ENCODE results near the gene POLR3K. TPM values are rescaled to one million over a fixed set of nuclear protein-coding genes. Genes with fewer than 3 reads are reported as not detected.
A peak's percentile ranks its signal among the peaks of the same experiment; 100 is the strongest.

The POLR3K gene
- total and polyA plus RNA-seq, 4 experiments from 2014 or later: 19.9 to 43.1 (median 31.6) TPM

- Mint-ChIP-seq H3K36me3 (peaks cover 0 to 4% of the 10 kb centered on the region in 2 donors), H3K9me3 (peaks cover 0 to 2% (median 0%) of the 10 kb centered on the region in 8 donors), H3K27me3 (no peaks in the 10 kb centered on the region), H3K4me3 (no peak overlapping the region), H3K27ac (no peak overlapping the region), H3K4me1 (peaks cover 0 to 2% (median 0%) of the 10 kb centered on the region in 4 donors)
- Histone ChIP-seq H3K27me3 (ENCODE audit: insufficient read depth, low read length) (no peaks in the 10 kb centered on the region), H3K9me3 (ENCODE audit: control insufficient read depth in 1 of 2, low read length in 2 of 2) (no peaks in the 10 kb centered on the region), H3K36me3 (ENCODE audit: insufficient read depth, low read length) (peaks cover 5% of the 10 kb centered on the region), H3K4me3 (ENCODE audit: low read length in 2 of 2) (no peak overlapping the region), H3K27ac (ENCODE audit: low read depth, low read length) (no peak overlapping the region), H3K4me1 (ENCODE audit: insufficient read depth, low read length) (peaks cover 2% of the 10 kb centered on the region)
- CTCF ChIA-PET (ENCODE audit: partially characterized antibody): no interaction called here
- POLR2A ChIA-PET (ENCODE audit: partially characterized antibody): no interaction called here
- intact Hi-C loops (cut with micrococcal nuclease): no loop called here
- DNase-seq: peak in 1 of 5 donors; percentile 8
These were observed 6.1 kb upstream of the POLR3K start for GRCh38 chr16:59440-60059.

GRCh38 chr16:58491-59439 is 5.4 kb upstream of the POLR3K start:
- H3K27ac ChIP-seq (ENCODE audit: low read depth, low read length): no peak overlapping the region
- peaks cover 8% of the 10 kb centered on the region for H3K4me1 ChIP-seq (ENCODE audit: insufficient read depth, low read length)
- peaks cover 0 to 2% (median 0%) of the 10 kb centered on the region in 8 donors for H3K9me3 Mint-ChIP-seq
- POLR2A ChIA-PET (ENCODE audit: partially characterized antibody): no interaction called here
- H3K36me3 Mint-ChIP-seq: peaks cover under 1 to 4% of the 10 kb centered on the region in 2 donors
- no peaks in the 10 kb centered on the region for H3K27me3 ChIP-seq (ENCODE audit: insufficient read depth, low read length)
- H3K27me3 Mint-ChIP-seq: no peaks in the 10 kb centered on the region
- H3K9me3 ChIP-seq (ENCODE audit: control insufficient read depth in 1 of 2, low read length in 2 of 2): no peaks in the 10 kb centered on the region
- peaks cover 5% of the 10 kb centered on the region for H3K36me3 ChIP-seq (ENCODE audit: insufficient read depth, low read length)
- H3K27ac Mint-ChIP-seq: peak overlapping the region in 1 of 7 donors; percentile 1
- H3K4me3 ChIP-seq (ENCODE audit: low read length in 2 of 2): no peak overlapping the region
- peaks cover 2 to 6% (median 3%) of the 10 kb centered on the region in 4 donors for H3K4me1 Mint-ChIP-seq
- intact Hi-C loops (cut with micrococcal nuclease): no loop called here
- H3K4me3 Mint-ChIP-seq: no peak overlapping the region
- peak in 1 of 5 donors; percentile 16 for DNase-seq
- CTCF ChIA-PET (ENCODE audit: partially characterized antibody): no interaction called here

- Mint-ChIP-seq H3K4me1 (peaks cover 6 to 17% (median 6%) of the 10 kb centered on the region in 4 donors), H3K36me3 (peaks cover 4 to 9% of the 10 kb centered on the region in 2 donors), H3K4me3 (no peak overlapping the region), H3K9me3 (peaks cover 0 to 2% (median 0%) of the 10 kb centered on the region in 8 donors), H3K27me3 (no peaks in the 10 kb centered on the region), H3K27ac (no peak overlapping the region)
- H3K4me1 ChIP-seq (ENCODE audit: insufficient read depth, low read length): peaks cover 11% of the 10 kb centered on the region
- H3K27ac ChIP-seq (ENCODE audit: low read depth, low read length): no peak overlapping the region
- no peaks in the 10 kb centered on the region for H3K9me3 ChIP-seq (ENCODE audit: control insufficient read depth in 1 of 2, low read length in 2 of 2)
- DNase-seq: peak in 1 of 5 donors; percentile 27
- H3K36me3 ChIP-seq (ENCODE audit: insufficient read depth, low read length): peaks cover 5% of the 10 kb centered on the region
- ChIA-PET CTCF (ENCODE audit: partially characterized antibody) (interaction anchor here (1.4 kb wide), 1 partner anchor 39 kb away, joined by 8 read pairs; no protein-coding TSS in a partner anchor), POLR2A (ENCODE audit: partially characterized antibody) (no interaction called here)
- H3K4me3 ChIP-seq (ENCODE audit: low read length in 2 of 2): no peak overlapping the region
- no peaks in the 10 kb centered on the region for H3K27me3 ChIP-seq (ENCODE audit: insufficient read depth, low read length)
- intact Hi-C loops (cut with micrococcal nuclease): no loop called here
These were observed 4.3 kb upstream of the POLR3K start for GRCh38 chr16:57711-58110.

GRCh38 chr16:56231-56927 is 3.0 kb upstream of the POLR3K start:
- H3K36me3 Mint-ChIP-seq: peaks cover 4 to 10% of the 10 kb centered on the region in 2 donors
- no peaks in the 10 kb centered on the region for H3K27me3 Mint-ChIP-seq
- H3K36me3 ChIP-seq (ENCODE audit: insufficient read depth, low read length): peaks cover 6% of the 10 kb centered on the region
- peaks cover 11 to 26% (median 13%) of the 10 kb centered on the region in 4 donors for H3K4me1 Mint-ChIP-seq
- intact Hi-C loops (cut with micrococcal nuclease): no loop called here
- no peak overlapping the region for H3K27ac ChIP-seq (ENCODE audit: low read depth, low read length)
- peaks cover 22% of the 10 kb centered on the region for H3K4me1 ChIP-seq (ENCODE audit: insufficient read depth, low read length)
- H3K4me3 ChIP-seq (ENCODE audit: low read length in 2 of 2): no peak overlapping the region
- H3K4me3 Mint-ChIP-seq: peak overlapping the region in 3 of 8 donors; percentile 66 to 74 (median 66)
- H3K27ac Mint-ChIP-seq: peak overlapping the region in 1 of 7 donors; percentile 48
- ChIA-PET POLR2A (ENCODE audit: partially characterized antibody) (no interaction called here), CTCF (ENCODE audit: partially characterized antibody) (interaction anchor here (1.7 kb wide), 1 partner anchor 12 kb away, joined by 3 read pairs; no protein-coding TSS in a partner anchor)
- peak in 1 of 5 donors; percentile 9 for DNase-seq
- H3K9me3 ChIP-seq (ENCODE audit: control insufficient read depth in 1 of 2, low read length in 2 of 2): no peaks in the 10 kb centered on the region
- no peaks in the 10 kb centered on the region for H3K27me3 ChIP-seq (ENCODE audit: insufficient read depth, low read length)
- peaks cover 0 to 2% (median 0%) of the 10 kb centered on the region in 8 donors for H3K9me3 Mint-ChIP-seq

DNA sequence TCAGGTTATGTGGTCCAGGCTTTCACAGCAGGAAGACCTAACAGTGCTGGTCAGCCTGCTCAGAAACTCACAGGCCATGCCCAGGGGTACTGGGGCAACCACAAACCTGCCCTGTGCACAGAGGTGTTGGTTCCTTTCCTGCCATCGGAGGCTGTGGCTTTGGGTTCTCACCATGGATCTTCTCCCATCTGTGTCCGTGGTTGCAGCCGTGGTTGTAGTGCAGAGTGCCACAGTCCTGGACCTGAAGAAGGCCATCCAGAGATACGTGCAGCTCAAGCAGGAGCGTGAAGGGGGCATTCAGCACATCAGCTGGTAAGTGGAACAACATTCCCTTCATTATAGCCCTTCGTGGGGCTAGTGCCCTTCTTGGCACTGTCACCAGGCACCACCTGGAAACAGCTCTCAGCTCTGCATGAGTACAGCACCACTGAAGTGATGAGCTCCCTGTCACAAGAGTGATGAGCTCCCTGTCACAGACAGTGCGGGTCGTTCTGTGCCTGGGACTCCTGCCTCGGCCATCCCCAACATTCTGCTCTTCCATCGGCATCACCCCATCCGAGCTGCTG is 2.2 kb upstream of the POLR3K start:
- Mint-ChIP-seq H3K9me3 (peaks cover 0 to 2% (median 0%) of the 10 kb centered on the region in 8 donors), H3K4me1 (peaks cover 14 to 33% (median 20%) of the 10 kb centered on the region in 4 donors), H3K36me3 (peaks cover 10 to 17% of the 10 kb centered on the region in 2 donors), H3K4me3 (peak overlapping the region in 3 of 8 donors; percentile 66 to 74 (median 66)), H3K27ac (peak overlapping the region in 1 of 7 donors; percentile 48), H3K27me3 (no peaks in the 10 kb centered on the region)
- CTCF ChIA-PET (ENCODE audit: partially characterized antibody): interaction anchor here (1.7 kb wide), 1 partner anchor 13 kb away, joined by 3 read pairs; no protein-coding TSS in a partner anchor
- Histone ChIP-seq H3K9me3 (ENCODE audit: control insufficient read depth in 1 of 2, low read length in 2 of 2) (no peaks in the 10 kb centered on the region), H3K36me3 (ENCODE audit: insufficient read depth, low read length) (peaks cover 11% of the 10 kb centered on the region), H3K4me1 (ENCODE audit: insufficient read depth, low read length) (peaks cover 29% of the 10 kb centered on the region), H3K4me3 (ENCODE audit: low read length in 2 of 2) (no peak overlapping the region), H3K27me3 (ENCODE audit: insufficient read depth, low read length) (no peaks in the 10 kb centered on the region), H3K27ac (ENCODE audit: low read depth, low read length) (no peak overlapping the region)
- DNase-seq: peak in 1 of 5 donors; percentile 37
- POLR2A ChIA-PET (ENCODE audit: partially characterized antibody): no interaction called here
- intact Hi-C loops (cut with micrococcal nuclease): no loop called here

- peaks cover 29% of the 10 kb centered on the region for H3K4me1 ChIP-seq (ENCODE audit: insufficient read depth, low read length)
- POLR2A ChIA-PET (ENCODE audit: partially characterized antibody): interaction anchor here (1.2 to 2.1 kb wide), 4 partner anchors 15 to 301 kb away, joined by 4 to 22 read pairs (median 8); partner anchors contain the start of genes FAM234A and MPG
- intact Hi-C loops (cut with micrococcal nuclease): no loop called here
- Mint-ChIP-seq H3K4me1 (peaks cover 16 to 40% (median 24%) of the 10 kb centered on the region in 4 donors), H3K9me3 (peaks cover 0 to 2% (median 0%) of the 10 kb centered on the region in 8 donors), H3K36me3 (peaks cover 14 to 23% of the 10 kb centered on the region in 2 donors), H3K4me3 (peak overlapping the region; percentile 90 to 99 (median 97)), H3K27me3 (no peaks in the 10 kb centered on the region), H3K27ac (peak overlapping the region in 5 of 7 donors; percentile 35 to 89 (median 69))
- peak overlapping the region; percentile 57 to 84 for H3K4me3 ChIP-seq (ENCODE audit: low read length in 2 of 2)
- peak overlapping the region; percentile 60 for H3K27ac ChIP-seq (ENCODE audit: low read depth, low read length)
- peak in 1 of 5 donors; percentile 20 for DNase-seq
- CTCF ChIA-PET (ENCODE audit: partially characterized antibody): interaction anchor here (2.1 kb wide), 3 partner anchors 9 to 128 kb away, joined by 5 to 10 read pairs (median 6); no protein-coding TSS in a partner anchor
- H3K27me3 ChIP-seq (ENCODE audit: insufficient read depth, low read length): no peaks in the 10 kb centered on the region
- H3K36me3 ChIP-seq (ENCODE audit: insufficient read depth, low read length): peaks cover 11% of the 10 kb centered on the region
- H3K9me3 ChIP-seq (ENCODE audit: control insufficient read depth in 1 of 2, low read length in 2 of 2): no peaks in the 10 kb centered on the region
These were observed 801 bp upstream of the POLR3K start for GRCh38 chr16:54237-54581.

Measured in CD4-positive, alpha-beta memory T cell (primary cell).